ENCODE data around the gene KANK2. TPM values are rescaled to one million over a fixed set of nuclear protein-coding genes. Genes with fewer than 3 reads are reported as not detected.
A peak's percentile ranks its signal among the peaks of the same experiment; 100 is the strongest.

The KANK2 gene
- total and polyA plus RNA-seq, 8 donors, result 179 to 286 (median 254) TPM

DNA sequence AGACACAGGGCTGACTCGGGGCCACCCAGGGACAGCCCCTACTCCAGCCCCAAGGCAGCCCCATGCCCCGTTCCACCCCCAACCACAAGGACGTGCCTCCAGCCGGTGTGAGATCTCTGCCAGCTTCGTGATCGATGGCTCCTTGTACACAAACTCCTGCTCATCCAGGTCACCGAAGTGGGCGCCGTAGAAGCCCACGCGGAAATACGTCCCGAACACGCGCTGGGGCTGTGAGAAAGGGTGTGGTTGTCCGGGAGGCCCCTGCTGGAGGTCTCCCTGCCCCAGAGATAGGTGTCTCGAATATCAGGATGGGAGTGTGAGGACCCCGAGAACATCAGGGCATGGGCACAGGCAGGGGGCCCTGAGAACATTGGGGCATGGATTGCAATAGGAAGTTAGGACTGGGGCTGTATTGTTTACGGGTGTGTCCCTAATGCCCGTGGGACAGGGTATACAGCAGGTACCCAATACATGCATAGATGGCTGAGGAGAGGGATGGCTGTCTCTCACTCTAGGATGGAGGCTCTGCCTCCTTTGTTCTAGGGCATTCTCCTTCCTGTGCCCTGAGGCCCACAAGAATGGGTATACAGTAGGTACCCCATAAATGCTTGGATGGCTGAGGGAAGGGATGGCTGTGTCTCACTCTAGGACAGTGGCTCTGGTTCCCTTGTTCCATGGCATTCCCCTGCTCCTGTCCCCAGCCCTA lies 5.3 kb upstream of the KANK2 start:
- Histone ChIP-seq H3K4me1 (peaks cover 6 to 25% of the 10 kb centered on the region in 2 donors), H3K9me3 (no peaks in the 10 kb centered on the region), H3K36me3 (peaks cover 0 to 28% of the 10 kb centered on the region in 2 donors), H3K27me3 (no peaks in the 10 kb centered on the region), H3K27ac (peak overlapping the region; percentile 28 to 62), H3K4me3 (no peak overlapping the region)
- no peak for ATAC-seq
- intact Hi-C loops (cut with DNase I), result loop anchor here in 1 of 2 donors (2.0 to 10.0 kb wide), 2 partner anchors 64 to 168 kb away; no protein-coding TSS in a partner anchor
- no peak for TF ChIP-seq CTCF (IDR thresholded peaks at IDR 0.05)
- DNase-seq, result no peak

DNA sequence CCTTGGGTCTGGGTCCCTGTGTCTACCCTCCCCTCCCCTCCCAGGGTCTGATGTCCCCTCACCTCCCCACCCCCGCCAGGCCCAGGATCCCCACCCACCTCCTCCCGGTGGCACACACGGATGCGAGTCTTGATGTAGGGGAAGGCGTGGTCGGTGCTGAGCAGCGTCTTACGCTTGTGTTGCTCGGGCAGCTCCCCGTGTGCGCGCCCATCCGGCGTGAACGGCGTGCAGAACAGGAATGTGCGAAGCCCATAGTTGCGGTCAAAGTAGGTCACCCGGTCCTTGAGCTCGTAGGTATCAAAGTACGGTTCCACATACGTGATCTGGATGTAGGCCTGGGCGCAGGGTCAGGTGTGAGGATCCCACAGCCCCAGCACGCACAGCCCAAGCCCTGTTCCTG lies 4.4 kb upstream of the KANK2 start:
- Histone ChIP-seq H3K27ac (no peak overlapping the region), H3K4me1 (peaks cover 6 to 29% of the 10 kb centered on the region in 2 donors), H3K36me3 (peaks cover 0 to 21% of the 10 kb centered on the region in 2 donors), H3K9me3 (no peaks in the 10 kb centered on the region), H3K4me3 (no peak overlapping the region), H3K27me3 (peaks cover 0 to 2% of the 10 kb centered on the region in 2 donors)
- intact Hi-C loops (cut with DNase I), result loop anchor here in 1 of 2 donors (2.0 to 10.0 kb wide), 2 partner anchors 63 to 167 kb away; no protein-coding TSS in a partner anchor
- no peak for ATAC-seq
- no peak for TF ChIP-seq CTCF (IDR thresholded peaks at IDR 0.05)
- no peak for DNase-seq

DNA sequence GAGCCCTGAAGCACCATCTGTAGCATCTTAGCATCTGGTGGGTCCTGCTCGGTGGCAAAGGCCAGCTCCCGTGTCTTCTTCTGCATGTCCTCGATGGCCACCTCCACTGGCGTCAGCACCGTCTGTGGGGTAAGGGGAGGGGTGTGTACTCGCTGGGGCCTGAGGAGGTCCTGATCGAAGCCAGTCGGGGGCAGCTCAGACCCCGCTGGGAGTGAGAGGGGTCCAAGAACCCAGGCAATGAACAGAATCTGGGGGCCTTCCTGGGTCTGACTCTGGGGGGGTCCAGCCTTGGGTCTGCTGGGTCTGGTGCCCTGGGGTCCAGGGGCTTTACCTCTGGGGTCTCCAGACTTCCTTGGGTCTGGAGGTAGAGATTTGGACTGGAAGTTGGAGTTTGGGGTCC lies 3.6 kb upstream of the KANK2 start:
- H3K4me3 ChIP-seq, result no peak overlapping the region
- H3K27me3 ChIP-seq, result peaks cover 0 to 10% of the 10 kb centered on the region in 2 donors
- DNase-seq (no peak), ATAC-seq (no peak)
- peaks cover 0 to 21% of the 10 kb centered on the region in 2 donors for H3K36me3 ChIP-seq
- no peak for TF ChIP-seq CTCF (IDR thresholded peaks at IDR 0.05)
- no peaks in the 10 kb centered on the region for H3K9me3 ChIP-seq
- peaks cover 6 to 38% of the 10 kb centered on the region in 2 donors for H3K4me1 ChIP-seq
- intact Hi-C loops (cut with DNase I), result loop anchor here in 1 of 2 donors (10.0 kb wide), 1 partner anchor 166 kb away; no protein-coding TSS in a partner anchor
- no peak overlapping the region for H3K27ac ChIP-seq

GRCh38 chr19:11200015-11200574 lies 2.8 kb upstream of the KANK2 start:
- Histone ChIP-seq H3K4me3 (no peak overlapping the region), H3K36me3 (peaks cover 0 to 21% of the 10 kb centered on the region in 2 donors), H3K27me3 (peaks cover 0 to 10% of the 10 kb centered on the region in 2 donors), H3K9me3 (no peaks in the 10 kb centered on the region), H3K4me1 (peaks cover 10 to 46% of the 10 kb centered on the region in 2 donors), H3K27ac (no peak overlapping the region)
- intact Hi-C loops (cut with DNase I), result loop anchor here in 1 of 2 donors (10.0 kb wide), 1 partner anchor 165 kb away; no protein-coding TSS in a partner anchor
- ATAC-seq (no peak), DNase-seq (no peak)
- TF ChIP-seq CTCF (IDR thresholded peaks at IDR 0.05), result no peak

GRCh38 chr19:11199517-11199916 lies 2.2 kb upstream of the KANK2 start:
- no peak for ATAC-seq
- no peak for DNase-seq
- no peak overlapping the region for H3K27ac ChIP-seq
- H3K9me3 ChIP-seq, result no peaks in the 10 kb centered on the region
- H3K27me3 ChIP-seq, result peaks cover 0 to 10% of the 10 kb centered on the region in 2 donors
- intact Hi-C loops (cut with DNase I), result loop anchor here in 1 of 2 donors (10.0 kb wide), 1 partner anchor 55 kb away; no protein-coding TSS in a partner anchor
- H3K36me3 ChIP-seq, result peaks cover 0 to 21% of the 10 kb centered on the region in 2 donors
- peaks cover 14 to 48% of the 10 kb centered on the region in 2 donors for H3K4me1 ChIP-seq
- H3K4me3 ChIP-seq, result no peak overlapping the region
- TF ChIP-seq CTCF (IDR thresholded peaks at IDR 0.05), result no peak
